Measurements from ENCODE around the gene ANKRD65.

GRCh38 chr1:1460540-1461130, 39.6 kb upstream of the ANKRD65 start:
- TF ChIP-seq CTCF (conservative IDR thresholded peaks at IDR 0.05; ENCODE audit: low read depth, low read length) (no peak), EZH2 (IDR thresholded peaks at IDR 0.05; ENCODE audit: borderline replicate concordance, low read depth, low read length, poor library complexity, severe bottlenecking) (no peak)
